HepG2 (cell line): ENCODE measurements around the gene ACP5. TPM values are rescaled to one million over a fixed set of nuclear protein-coding genes. Genes with fewer than 3 reads are reported as not detected.

ENCODE experiments used
- CBX5 ChIP-seq: sonication (generic); formaldehyde crosslinking; IDR thresholded peaks from 2 replicates; pipeline ENCODE4 v1.4.0; 2020; ENCODE audit warnings: missing genetic modification reagents, borderline replicate concordance
- GLMP ChIP-seq: sonication (generic); formaldehyde crosslinking; IDR thresholded peaks from 2 replicates; pipeline ENCODE4 v1.9.0; 2021; ENCODE audit warnings: missing genetic modification reagents, mild to moderate bottlenecking, borderline replicate concordance
- HMGXB4 ChIP-seq, 2 experiments: sonication (generic) in 1 of 2; formaldehyde crosslinking in 1 of 2; IDR thresholded peaks; 2 replicates each; pipeline versions ENCODE4 v1.4.0 to v1.6.1; 2018 to 2020; ENCODE audit warnings: missing genetic modification reagents in 2 of 2, borderline replicate concordance in 1 of 2, low read depth in 1 of 2, mild to moderate bottlenecking in 1 of 2, missing biosample characterization in 1 of 2
- MAF1 ChIP-seq: sonication (generic); formaldehyde crosslinking; IDR thresholded peaks from 2 replicates; pipeline ENCODE4 v1.5.0; 2020; ENCODE audit warnings: missing genetic modification reagents, borderline replicate concordance
- MAFK ChIP-seq, 2 experiments: IDR thresholded peaks in 1 of 2; conservative IDR thresholded peaks in 1 of 2; 2 replicates each; pipeline ENCODE4 v1.6.1; 2011; ENCODE audit warnings: improper control_type of control experiment in 2 of 2, low read length in 2 of 2
- MEF2D ChIP-seq: sonication (generic); formaldehyde crosslinking; IDR thresholded peaks from 2 replicates; pipeline ENCODE4 v1.5.1; 2020; ENCODE audit warnings: mild to moderate bottlenecking, missing genetic modification reagents
- NFKB2 ChIP-seq: sonication (generic); formaldehyde crosslinking; IDR thresholded peaks from 2 replicates; pipeline ENCODE4 v1.4.0; 2020; ENCODE audit warnings: missing genetic modification reagents, borderline replicate concordance
- PBX2 ChIP-seq: IDR thresholded peaks from 2 replicates; pipeline ENCODE4 v1.6.1; 2016; ENCODE audit warnings: control low read depth
- SOX6 ChIP-seq, 2 experiments: fragments of 450-650 bp in 1 of 2; sonication (generic) in 1 of 2; formaldehyde crosslinking in 1 of 2; IDR thresholded peaks; 2 replicates each; pipeline versions ENCODE4 v1.4.0 to v1.6.1; 2017 to 2020; ENCODE audit warnings: antibody characterized with exemption in 1 of 2, mild to moderate bottlenecking in 1 of 2, missing genetic modification reagents in 1 of 2
- SP2 ChIP-seq: sonication (generic); formaldehyde crosslinking; IDR thresholded peaks from 2 replicates; pipeline ENCODE4 v1.5.1; 2020; ENCODE audit warnings: mild to moderate bottlenecking, missing genetic modification reagents
- TBL1XR1 ChIP-seq: fragments of 150-350 bp; IDR thresholded peaks from 2 replicates; pipeline ENCODE4 v1.6.1; 2014; ENCODE audit warnings: borderline replicate concordance, low read length; ENCODE audit not compliant: partially characterized antibody
- USF2 ChIP-seq, 2 experiments: sonication (generic) in 1 of 2; formaldehyde crosslinking in 1 of 2; IDR thresholded peaks; 2 replicates each; pipeline versions ENCODE4 v1.5.1 to v1.6.1; 2011 to 2020; ENCODE audit warnings: borderline replicate concordance in 1 of 2, low read depth in 1 of 2, low read length in 1 of 2, mild to moderate bottlenecking in 1 of 2, missing genetic modification reagents in 1 of 2, moderate library complexity in 1 of 2
- ZBTB7B ChIP-seq: sonication (generic); formaldehyde crosslinking; IDR thresholded peaks from 2 replicates; pipeline ENCODE4 v1.4.0; 2020; ENCODE audit warnings: missing genetic modification reagents
- ZFP91 ChIP-seq: sonication (generic); formaldehyde crosslinking; IDR thresholded peaks from 2 replicates; pipeline ENCODE4 v1.9.0; 2022; ENCODE audit warnings: missing genetic modification reagents, mild to moderate bottlenecking, borderline replicate concordance
- ZNF180 ChIP-seq: sonication (generic); formaldehyde crosslinking; IDR thresholded peaks from 2 replicates; pipeline ENCODE4 v1.4.0; 2020; ENCODE audit warnings: low read depth, missing genetic modification reagents, borderline replicate concordance
- ZNF501 ChIP-seq: sonication (generic); formaldehyde crosslinking; IDR thresholded peaks from 2 replicates; pipeline ENCODE4 v1.5.1; 2020; ENCODE audit warnings: mild to moderate bottlenecking, moderate library complexity, missing genetic modification reagents
- ZNF607 ChIP-seq: sonication (generic); formaldehyde crosslinking; IDR thresholded peaks from 2 replicates; pipeline ENCODE4 v1.5.1; 2020; ENCODE audit warnings: missing genetic modification reagents, mild to moderate bottlenecking, borderline replicate concordance
- ZSCAN22 ChIP-seq: sonication (generic); formaldehyde crosslinking; IDR thresholded peaks from 2 replicates; pipeline ENCODE4 v1.4.0; 2020; ENCODE audit warnings: mild to moderate bottlenecking, missing genetic modification reagents
- polyA plus RNA-seq, 8 experiments: library from polyadenylated mRNA; depleted of rRNA in 3 of 8; stranded (reverse) in 7 of 8; unstranded in 1 of 8; fragments of >200 nt; fragmentation: Illumina TruSeq in 4 of 8; extraction: Trizol in 4 of 8; gene quantifications; 2 replicates each; pipeline versions ENCODE4 v1.2.1 to v1.2.3, GENCODE V29; 2011 to 2016; ENCODE audit warnings: low read depth in 4 of 8, missing spikeins in 1 of 8, mixed read lengths in 1 of 8; ENCODE audit not compliant: insufficient read depth in 1 of 8
- total RNA-seq, 5 experiments: library from RNA; depleted of rRNA; stranded (reverse); fragments of >200 nt; fragmentation: Illumina TruSeq; extraction: Trizol; gene quantifications; 2 replicates each; pipeline ENCODE4 v1.2.3, GENCODE V29; 2016; ENCODE audit warnings: low read depth in 1 of 5

ACP5 gene
- total and polyA plus RNA-seq, 2 of the 13 experiments (the other 11 are each of a cell fraction or from before 2014, with no cell fraction given): 1.3 to 6.7 TPM

- TF ChIP-seq TBL1XR1: no peak
- TF ChIP-seq MEF2D: peak; percentile 63; the same call in 1 of the 2 replicates
- 0 out of 2 replicates have a peak, but pooled peaks have one; percentile 21 for TF ChIP-seq CBX5 (CRISPR knock-in tag)
- TF ChIP-seq MAF1 (CRISPR knock-in tag): no peak
- TF ChIP-seq GLMP (CRISPR knock-in tag): no peak
- peak; percentile 89 for TF ChIP-seq ZNF501 (CRISPR knock-in tag)
- TF ChIP-seq PBX2: peak; percentile 83
- peak; percentile 87; the same call in 1 of the 2 replicates for TF ChIP-seq NFKB2 (CRISPR knock-in tag)
- no peak for TF ChIP-seq ZNF180 (CRISPR knock-in tag)
- TF ChIP-seq ZNF607: peak; percentile 90
- TF ChIP-seq SOX6 (IDR thresholded peaks at IDR 0.05): no peak
- peak; percentile 75 for TF ChIP-seq SOX6 (CRISPR knock-in tag; IDR thresholded peaks at IDR 0.05)
- TF ChIP-seq ZFP91 (CRISPR knock-in tag): peak; percentile 85; the same call in 1 of the 2 replicates
- peak; percentile 88 to 91; a peak in 3 of 4 replicates for TF ChIP-seq HMGXB4 (CRISPR knock-in tag; IDR thresholded peaks at IDR 0.05; ENCODE audit: borderline replicate concordance in 1 of 2, low read depth in 1 of 2)
- TF ChIP-seq ZSCAN22: no peak
- peak; percentile 67; the same call in 1 of the 2 replicates for TF ChIP-seq ZBTB7B
- TF ChIP-seq USF2 (IDR thresholded peaks at IDR 0.05; ENCODE audit: low read depth, low read length): no peak
- no peak for TF ChIP-seq USF2 (CRISPR knock-in tag; IDR thresholded peaks at IDR 0.05; ENCODE audit: borderline replicate concordance)
- 0 out of 4 replicates have a peak, but pooled peaks of 1 of the 2 experiments have one; percentile 21 for TF ChIP-seq MAFK (conservative IDR thresholded peaks at IDR 0.05 in 1 of 2, IDR thresholded peaks at IDR 0.05 in 1 of 2; ENCODE audit: low read length in 2 of 2)
- TF ChIP-seq SP2 (CRISPR knock-in tag): peak; percentile 41
Measured at GRCh38 chr19:11597202-11598102, 20.0 kb upstream of the ACP5 start, which contains the start of gene ZNF627 (continued).
